MCF 10A (cell line): Measurements from ENCODE around the gene RNF213. TPM values are rescaled to one million over a fixed set of nuclear protein-coding genes. Genes with fewer than 3 reads are reported as not detected.

Experiments
- BruUV-seq: library from RNA; stranded (reverse); fragments of 400-500 nt; replicated peaks from 2 replicates; lab custom pipeline; 2021; lab: Mats Ljungman, UMichigan
- CTCF ChIA-PET: fragments of 300-600 bp; sonication (Branson Sonifier 250); formaldehyde crosslinking; extraction: SDS; loops from one replicate; lab custom pipeline; 2021; ENCODE audit warnings: antibody characterized with exemption, inconsistent platforms; lab: Yijun Ruan, JAX
- POLR2A ChIA-PET: fragments of 300-600, 350-650 bp; sonication (Branson Sonifier 250); formaldehyde crosslinking; extraction: SDS; loops from one replicate; lab custom pipeline; 2020; ENCODE audit warnings: antibody characterized with exemption, inconsistent platforms; lab: Yijun Ruan, JAX
- DNase-seq: peaks from one replicate; pipeline ENCODE4 v3.0.0-alpha.2; 2018; ENCODE audit not compliant: unreplicated experiment
- H3K27ac Mint-ChIP-seq: one replicate; pipeline ENCODE4 v1.8.0; 2022; ENCODE audit warnings: mild to moderate bottlenecking, low read depth, mixed read lengths; ENCODE audit not compliant: unreplicated experiment
- H3K27me3 Mint-ChIP-seq: one replicate; pipeline ENCODE4 v1.8.0; 2022; ENCODE audit warnings: mixed read lengths; ENCODE audit not compliant: insufficient read depth, unreplicated experiment
- H3K36me3 Mint-ChIP-seq: one replicate; pipeline ENCODE4 v1.8.0; 2022; ENCODE audit warnings: mild to moderate bottlenecking, moderate library complexity, mixed read lengths; ENCODE audit not compliant: insufficient read depth, unreplicated experiment
- H3K4me1 Mint-ChIP-seq: one replicate; pipeline ENCODE4 v1.8.0; 2022; ENCODE audit warnings: mixed read lengths; ENCODE audit not compliant: insufficient read depth, unreplicated experiment
- H3K4me3 Mint-ChIP-seq: one replicate; pipeline ENCODE4 v1.8.0; 2022; ENCODE audit warnings: mild to moderate bottlenecking, moderate library complexity, mixed read lengths; ENCODE audit not compliant: unreplicated experiment
- H3K9me3 Mint-ChIP-seq: one replicate; pipeline ENCODE4 v1.8.0; 2022; ENCODE audit warnings: mixed read lengths; ENCODE audit not compliant: unreplicated experiment
- CTCF ChIP-seq: fragments of 200-600 bp; IDR thresholded peaks from one replicate; pipeline ENCODE4 v1.8.0; 2022; ENCODE audit warnings: antibody characterized with exemption, mild to moderate bottlenecking; ENCODE audit not compliant: unreplicated experiment
- intact Hi-C: fragments of 100-400 bp; cut with micrococcal nuclease; formaldehyde crosslinking; loops from 2 replicates; pipeline ENCODE4 v1.14.1; 2022
- total RNA-seq: library from RNA; stranded (reverse); gene quantifications from 2 replicates; pipeline ENCODE4 v1.2.3, GENCODE V29; 2022

RNF213 gene
- total RNA-seq, 1 experiment from 2014 or later, result 50.5 TPM

GRCh38 chr17:80427366-80428282, 167.0 kb downstream of the RNF213 start:
- no TSS peak for BruUV-seq
- H3K4me3 Mint-ChIP-seq, result no peak overlapping the region
- POLR2A ChIA-PET, result interaction anchor here (0.5 to 1.9 kb wide), 7 partner anchors 12 to 811 kb away, joined by 3 to 10 read pairs (median 3); partner anchors contain the start of genes ENDOV, NDUFAF8 and TEPSIN

GRCh38 chr17:80428363-80428762, 167.7 kb downstream of the RNF213 start:
- Mint-ChIP-seq H3K4me1 (no peaks in the 10 kb centered on the region), H3K36me3 (no peaks in the 10 kb centered on the region), H3K27me3 (no peaks in the 10 kb centered on the region), H3K9me3 (no peaks in the 10 kb centered on the region), H3K27ac (no peak overlapping the region), H3K4me3 (no peak overlapping the region)
- POLR2A ChIA-PET, result interaction anchor here (1.0 to 1.9 kb wide), 2 partner anchors 27 to 549 kb away, joined by 3 to 7 read pairs; no protein-coding TSS in a partner anchor
- intact Hi-C loops, result loop anchor here (5.0 to 10.0 kb wide), 2 partner anchors 466 to 554 kb away; no protein-coding TSS in a partner anchor
- CTCF ChIA-PET, result interaction anchor here (1.0 to 1.9 kb wide), 2 partner anchors 471 to 541 kb away, joined by 3 to 10 read pairs; no protein-coding TSS in a partner anchor
- TF ChIP-seq CTCF, result no peak
- no peak for DNase-seq
- no TSS peak for BruUV-seq

More at GRCh38 chr17:80427366-80428282, 167.0 kb downstream of the RNF213 start:
- intact Hi-C loops, result loop anchor here (5.0 to 10.0 kb wide), 2 partner anchors 467 to 555 kb away; no protein-coding TSS in a partner anchor
- Mint-ChIP-seq H3K27me3 (no peaks in the 10 kb centered on the region), H3K36me3 (no peaks in the 10 kb centered on the region), H3K4me1 (no peaks in the 10 kb centered on the region), H3K9me3 (no peaks in the 10 kb centered on the region), H3K27ac (no peak overlapping the region)
- CTCF ChIA-PET, result interaction anchor here (0.6 to 1.9 kb wide), 25 partner anchors 9 to 835 kb away, joined by 3 to 10 read pairs (median 4); partner anchors contain the start of gene ENDOV
- no peak for DNase-seq
- no peak for TF ChIP-seq CTCF

- no peak overlapping the region for H3K4me3 Mint-ChIP-seq
- DNase-seq, result no peak
- CTCF ChIA-PET, result no interaction called here
- POLR2A ChIA-PET, result interaction anchor here (1.0 kb wide), 1 partner anchor 549 kb away, joined by 3 read pairs; no protein-coding TSS in a partner anchor
- BruUV-seq, result no TSS peak
- no peaks in the 10 kb centered on the region for H3K4me1 Mint-ChIP-seq
- H3K27me3 Mint-ChIP-seq, result no peaks in the 10 kb centered on the region
- H3K9me3 Mint-ChIP-seq, result no peaks in the 10 kb centered on the region
- no peak for TF ChIP-seq CTCF
- H3K27ac Mint-ChIP-seq, result no peak overlapping the region
- H3K36me3 Mint-ChIP-seq, result no peaks in the 10 kb centered on the region
- intact Hi-C loops, result loop anchor here (5.0 to 10.0 kb wide), 2 partner anchors 466 to 554 kb away; no protein-coding TSS in a partner anchor
Observed at GRCh38 chr17:80428796-80429195, 168.1 kb downstream of the RNF213 start.
